ENCODE results near the gene RBM15.
A peak's percentile ranks its signal among the peaks of the same experiment; 100 is the strongest.

RBM15 gene

DNA sequence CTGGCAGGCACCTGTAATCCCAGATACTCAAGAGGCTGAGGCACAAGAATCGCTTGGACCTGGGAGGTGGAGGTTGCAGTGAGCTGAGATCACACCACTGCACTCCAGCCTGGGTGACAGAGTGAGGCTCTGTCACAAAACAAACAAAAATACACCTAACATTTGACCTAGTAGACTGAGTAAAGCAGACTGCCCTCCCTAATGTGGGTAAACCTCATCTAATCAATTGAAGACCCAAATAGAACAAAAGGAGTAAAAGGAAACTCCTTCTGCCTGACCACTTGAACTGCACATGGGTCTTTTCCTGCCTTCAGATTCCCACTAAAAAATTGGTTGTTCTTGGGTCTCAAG lies 19.0 kb upstream of the RBM15 start:
- no peak for DNase-seq

DNA sequence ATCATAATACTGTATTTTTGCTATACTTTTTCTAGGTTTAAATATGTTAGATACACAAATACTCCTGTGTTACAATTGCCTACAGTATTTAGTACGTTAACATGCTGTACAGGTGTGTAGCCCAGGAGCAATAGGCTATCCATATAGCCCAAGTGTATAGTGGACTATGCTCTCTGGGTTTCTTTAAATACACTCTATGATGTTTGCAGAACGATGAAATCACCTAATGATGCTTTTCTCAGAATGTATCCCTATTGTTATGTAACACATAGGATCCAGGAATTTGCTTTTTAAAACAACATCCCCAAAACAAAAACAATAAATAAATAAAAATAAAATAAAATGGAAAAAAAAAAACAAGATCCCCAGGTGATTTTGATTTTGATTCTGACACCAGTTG lies 18.1 kb upstream of the RBM15 start:
- no peak for DNase-seq

DNA sequence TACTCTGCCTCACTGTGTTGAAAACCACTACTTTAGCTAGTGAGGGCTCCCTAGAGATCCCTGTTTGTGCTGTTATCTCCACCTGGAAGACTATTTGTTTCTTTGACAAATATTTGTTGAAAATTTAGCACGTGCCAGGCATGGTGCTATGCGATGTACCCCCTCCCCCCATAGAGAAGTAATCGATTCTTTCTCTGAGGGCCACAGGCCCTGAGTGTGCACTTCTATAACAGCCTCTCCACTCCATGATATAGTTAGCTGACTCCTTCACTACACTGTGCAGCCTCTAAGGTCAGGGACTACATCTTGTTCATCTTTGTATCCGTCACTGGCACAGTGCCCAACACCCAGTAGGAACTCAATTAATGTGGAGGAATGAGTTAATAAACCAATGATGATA lies 17.3 kb upstream of the RBM15 start:
- no peak for DNase-seq

DNA sequence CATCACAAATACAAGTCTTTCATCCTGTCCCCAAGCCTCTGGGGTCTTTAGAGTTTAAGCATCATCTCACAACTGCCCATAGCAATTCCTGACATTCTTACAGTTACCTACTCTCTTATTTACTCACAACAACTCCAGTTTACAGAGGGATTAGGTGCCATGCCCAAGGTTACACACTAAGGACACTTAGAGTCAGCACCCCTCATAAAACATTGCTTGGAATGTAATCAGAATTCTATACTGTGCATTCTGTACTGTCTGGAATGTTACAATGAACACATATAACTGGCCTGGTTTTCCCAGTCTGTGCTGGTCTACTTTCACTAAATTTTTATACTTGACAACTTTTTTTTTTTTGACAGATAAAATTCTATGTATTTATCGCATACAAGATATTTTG lies 14.5 kb upstream of the RBM15 start:
- no peak for DNase-seq

DNA sequence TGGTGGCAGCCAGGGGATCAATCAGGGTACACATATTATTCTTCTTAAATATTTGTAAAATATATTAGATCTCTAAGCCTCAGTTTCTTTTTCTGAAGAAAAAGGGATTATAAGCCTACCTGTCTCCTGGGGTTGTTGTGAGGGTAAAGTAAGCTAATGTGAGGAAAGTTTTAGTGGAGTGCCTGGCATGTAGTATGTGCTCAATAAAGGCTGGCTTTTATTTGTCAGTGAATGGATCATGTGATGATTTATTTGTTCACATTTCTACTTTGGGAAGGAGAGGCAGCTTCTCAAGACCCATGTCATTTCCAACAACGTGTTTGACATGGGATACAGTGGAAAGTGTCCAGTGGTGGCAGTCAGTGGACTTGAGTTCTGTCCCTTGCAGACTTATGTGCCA lies 12.4 kb upstream of the RBM15 start:
- no peak for DNase-seq

DNA sequence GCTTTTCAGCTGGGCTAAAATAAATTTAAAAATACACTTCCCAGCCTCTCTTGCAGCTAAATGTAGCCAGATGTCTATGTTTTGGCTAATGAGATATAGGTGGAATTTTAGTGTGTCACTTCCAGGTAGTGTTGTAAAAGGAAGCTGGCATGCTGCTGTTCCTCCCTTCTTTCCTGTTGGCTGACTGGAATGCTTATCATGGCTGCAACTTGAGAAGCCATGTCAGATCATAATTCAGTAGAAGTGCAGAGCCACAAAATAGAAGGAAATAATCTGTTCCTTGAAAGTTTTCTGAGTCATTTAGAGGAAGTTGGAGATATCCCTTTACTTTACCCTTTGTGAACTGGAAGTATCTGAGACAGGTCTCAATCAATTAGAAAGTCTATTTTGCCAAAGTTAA lies 10.9 kb upstream of the RBM15 start:
- peak; percentile 35 for DNase-seq

DNA sequence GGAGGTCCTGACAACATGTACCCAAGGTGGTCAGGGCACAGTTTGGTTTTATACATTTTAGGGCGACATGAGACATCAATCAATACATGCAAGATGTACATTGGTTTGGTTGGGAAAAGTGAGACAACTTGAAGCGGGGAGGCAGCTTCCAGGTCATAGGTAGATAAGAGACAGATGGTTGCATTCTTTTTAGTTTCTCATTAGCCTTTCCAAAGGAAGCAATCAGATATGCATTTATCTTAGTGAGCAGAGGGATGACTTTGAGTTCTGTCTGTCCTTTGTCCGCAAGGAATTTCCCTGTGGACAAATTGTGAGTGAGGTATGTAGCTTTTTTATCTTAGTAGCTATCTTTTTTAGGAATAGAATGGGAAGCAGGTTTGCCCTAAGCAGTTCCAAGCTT lies 10.5 kb upstream of the RBM15 start:
- no peak for DNase-seq

DNA sequence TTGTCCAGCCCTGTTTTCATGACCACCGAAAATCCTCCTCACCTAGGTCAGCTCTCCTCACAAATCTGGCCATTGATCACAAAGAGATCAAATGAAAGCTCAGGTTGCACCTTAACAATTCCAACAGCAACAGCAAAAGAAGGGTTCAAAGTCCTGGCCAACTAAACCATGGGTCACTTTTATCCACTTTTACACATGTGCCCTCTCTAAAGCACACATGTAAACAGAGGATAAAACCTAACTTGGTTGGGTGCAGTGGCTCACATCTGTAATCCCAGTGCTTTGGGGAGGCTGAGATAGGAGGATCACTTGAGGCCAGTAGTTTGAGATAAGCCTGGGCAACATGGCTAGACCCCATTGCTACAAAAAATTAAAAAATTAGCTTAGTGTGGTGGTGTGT lies 3.9 kb upstream of the RBM15 start:
- DNase-seq: no peak

DNA sequence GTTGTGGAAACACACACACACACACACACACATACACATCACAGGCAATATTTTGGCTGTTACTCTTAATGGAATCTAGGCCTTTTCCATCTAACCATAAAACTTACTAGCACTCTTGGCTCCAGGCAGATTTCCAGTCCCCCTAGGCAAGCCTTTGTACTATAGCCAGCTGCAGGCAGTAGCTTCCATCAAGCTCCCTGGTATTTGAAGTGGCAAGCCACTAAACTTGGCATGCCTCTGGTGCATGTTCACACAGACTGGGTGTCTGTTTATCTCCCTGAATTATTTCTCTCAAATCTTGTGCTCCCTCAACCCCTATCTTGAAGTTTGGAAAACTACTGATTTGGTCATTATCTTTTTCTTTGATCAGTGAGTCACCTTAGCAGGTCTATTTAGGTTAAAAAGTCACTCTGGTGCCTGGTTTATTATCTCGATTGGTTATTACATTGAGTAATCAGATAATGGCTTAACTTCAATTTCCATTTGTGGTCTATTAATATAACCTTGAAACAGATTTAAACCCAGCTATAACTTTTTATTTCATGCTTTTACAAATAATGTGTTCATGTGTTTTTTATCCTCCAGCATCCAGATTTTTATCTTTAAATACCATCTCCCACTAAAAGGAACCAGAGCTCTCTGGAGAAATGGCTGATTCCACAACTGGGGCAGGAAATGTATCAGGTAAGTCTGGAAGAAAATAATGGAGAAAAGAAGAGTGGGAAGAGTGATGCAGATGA lies 2.7 kb upstream of the RBM15 start:
- DNase-seq: no peak

DNA sequence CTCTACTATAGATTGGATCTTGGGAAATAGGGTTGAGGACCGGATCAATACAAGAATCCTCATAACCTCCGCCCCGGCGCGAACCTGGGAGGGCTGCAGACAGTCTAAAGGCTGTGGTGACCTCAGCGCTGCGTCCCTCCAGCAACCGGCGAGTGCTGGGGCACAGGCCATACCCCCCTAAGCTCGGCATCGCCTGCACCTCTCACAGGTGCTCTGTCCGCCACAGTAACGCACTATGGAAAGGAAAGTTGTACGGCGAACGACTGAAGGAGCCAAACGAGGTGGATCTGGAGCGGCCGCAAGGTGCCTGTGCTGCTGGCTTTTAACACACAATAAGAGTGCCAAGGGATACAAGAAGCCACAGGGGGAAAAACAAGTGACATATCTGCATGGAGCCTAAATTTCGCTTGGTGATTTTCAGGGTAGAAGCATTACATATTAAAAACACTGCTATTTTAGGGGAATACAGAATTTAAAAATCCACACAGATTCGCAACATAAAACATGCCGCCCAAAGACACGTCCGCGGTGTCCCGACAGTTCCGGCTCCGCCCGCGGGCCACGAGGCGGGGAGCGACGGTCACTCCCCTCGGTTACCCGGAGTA lies 1.4 kb upstream of the RBM15 start:
- DNase-seq: peak; percentile 42

DNA sequence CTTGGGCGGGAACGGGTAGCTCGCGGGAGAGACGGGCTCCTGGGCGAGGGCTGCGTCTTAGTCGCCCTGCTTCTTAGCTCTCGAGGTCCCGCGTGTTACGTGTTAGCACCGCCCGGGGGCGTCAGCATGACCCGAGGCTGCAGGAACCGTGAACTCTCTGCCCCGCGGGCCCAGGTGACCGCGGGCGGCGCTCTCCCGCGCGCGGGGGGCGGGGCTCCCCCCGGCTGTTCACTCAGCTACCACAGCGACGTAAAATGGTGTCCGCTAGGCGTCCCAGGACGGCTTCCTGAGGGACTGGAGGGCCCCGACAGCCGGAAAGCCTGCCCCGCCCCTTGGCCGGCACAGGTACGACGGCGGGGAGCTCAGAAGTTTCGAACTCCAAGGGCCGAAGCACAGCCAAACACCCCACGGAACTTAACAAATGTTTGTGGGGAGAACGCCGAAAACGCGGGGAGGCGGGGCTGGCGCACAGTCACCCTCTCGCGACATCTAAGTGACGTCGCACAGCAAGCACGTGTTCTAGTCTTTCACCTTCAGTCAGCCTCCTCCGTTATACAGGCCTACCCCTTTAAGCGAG lies 780 bp upstream of the RBM15 start:
- peak; percentile 95 for DNase-seq

DNA sequence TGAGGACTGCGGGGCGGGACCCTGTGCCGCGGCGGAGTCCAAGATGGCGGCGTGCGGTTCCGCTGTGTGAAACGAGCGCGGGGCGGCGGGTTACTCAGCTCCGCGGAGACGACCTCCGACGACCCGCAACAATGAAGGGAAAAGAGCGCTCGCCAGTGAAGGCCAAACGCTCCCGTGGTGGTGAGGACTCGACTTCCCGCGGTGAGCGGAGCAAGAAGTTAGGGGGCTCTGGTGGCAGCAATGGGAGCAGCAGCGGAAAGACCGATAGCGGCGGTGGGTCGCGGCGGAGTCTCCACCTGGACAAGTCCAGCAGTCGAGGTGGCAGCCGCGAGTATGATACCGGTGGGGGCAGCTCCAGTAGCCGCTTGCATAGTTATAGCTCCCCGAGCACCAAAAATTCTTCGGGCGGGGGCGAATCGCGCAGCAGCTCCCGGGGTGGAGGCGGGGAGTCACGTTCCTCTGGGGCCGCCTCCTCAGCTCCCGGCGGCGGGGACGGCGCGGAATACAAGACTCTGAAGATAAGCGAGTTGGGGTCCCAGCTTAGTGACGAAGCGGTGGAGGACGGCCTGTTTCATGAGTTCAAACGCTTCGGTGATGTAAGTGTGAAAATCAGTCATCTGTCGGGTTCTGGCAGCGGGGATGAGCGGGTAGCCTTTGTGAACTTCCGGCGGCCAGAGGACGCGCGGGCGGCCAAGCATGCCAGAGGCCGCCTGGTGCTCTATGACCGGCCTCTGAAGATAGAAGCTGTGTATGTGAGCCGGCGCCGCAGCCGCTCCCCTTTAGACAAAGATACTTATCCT lies 430 bp downstream of the RBM15 start:
- DNase-seq: no peak

DNA sequence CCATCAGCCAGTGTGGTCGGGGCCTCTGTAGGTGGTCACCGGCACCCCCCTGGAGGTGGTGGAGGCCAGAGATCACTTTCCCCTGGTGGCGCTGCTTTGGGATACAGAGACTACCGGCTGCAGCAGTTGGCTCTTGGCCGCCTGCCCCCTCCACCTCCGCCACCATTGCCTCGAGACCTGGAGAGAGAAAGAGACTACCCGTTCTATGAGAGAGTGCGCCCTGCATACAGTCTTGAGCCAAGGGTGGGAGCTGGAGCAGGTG lies 961 bp downstream of the RBM15 start:
- no peak for DNase-seq

DNA sequence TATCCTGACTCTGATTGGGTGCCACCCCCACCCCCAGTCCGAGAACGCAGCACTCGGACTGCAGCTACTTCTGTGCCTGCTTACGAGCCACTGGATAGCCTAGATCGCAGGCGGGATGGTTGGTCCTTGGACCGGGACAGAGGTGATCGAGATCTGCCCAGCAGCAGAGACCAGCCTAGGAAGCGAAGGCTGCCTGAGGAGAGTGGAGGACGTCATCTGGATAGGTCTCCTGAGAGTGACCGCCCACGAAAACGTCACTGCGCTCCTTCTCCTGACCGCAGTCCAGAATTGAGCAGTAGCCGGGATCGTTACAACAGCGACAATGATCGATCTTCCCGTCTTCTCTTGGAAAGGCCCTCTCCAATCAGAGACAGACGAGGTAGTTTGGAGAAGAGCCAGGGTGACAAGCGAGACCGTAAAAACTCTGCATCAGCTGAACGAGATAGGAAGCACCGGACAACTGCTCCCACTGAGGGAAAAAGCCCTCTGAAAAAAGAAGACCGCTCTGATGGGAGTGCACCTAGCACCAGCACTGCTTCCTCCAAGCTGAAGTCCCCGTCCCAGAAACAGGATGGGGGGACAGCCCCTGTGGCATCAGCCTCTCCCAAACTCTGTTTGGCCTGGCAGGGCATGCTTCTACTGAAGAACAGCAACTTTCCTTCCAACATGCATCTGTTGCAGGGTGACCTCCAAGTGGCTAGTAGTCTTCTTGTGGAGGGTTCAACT lies 2.1 kb downstream of the RBM15 start:
- DNase-seq: no peak

DNA sequence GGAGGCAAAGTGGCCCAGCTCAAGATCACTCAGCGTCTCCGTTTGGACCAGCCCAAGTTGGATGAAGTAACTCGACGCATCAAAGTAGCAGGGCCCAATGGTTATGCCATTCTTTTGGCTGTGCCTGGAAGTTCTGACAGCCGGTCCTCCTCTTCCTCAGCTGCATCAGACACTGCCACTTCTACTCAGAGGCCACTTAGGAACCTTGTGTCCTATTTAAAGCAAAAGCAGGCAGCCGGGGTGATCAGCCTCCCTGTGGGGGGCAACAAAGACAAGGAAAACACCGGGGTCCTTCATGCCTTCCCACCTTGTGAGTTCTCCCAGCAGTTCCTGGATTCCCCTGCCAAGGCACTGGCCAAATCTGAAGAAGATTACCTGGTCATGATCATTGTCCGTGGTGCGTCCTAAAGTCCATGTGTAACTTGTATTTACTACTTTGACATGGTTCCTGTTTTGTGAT lies 2.7 kb downstream of the RBM15 start:
- no peak for DNase-seq

DNA sequence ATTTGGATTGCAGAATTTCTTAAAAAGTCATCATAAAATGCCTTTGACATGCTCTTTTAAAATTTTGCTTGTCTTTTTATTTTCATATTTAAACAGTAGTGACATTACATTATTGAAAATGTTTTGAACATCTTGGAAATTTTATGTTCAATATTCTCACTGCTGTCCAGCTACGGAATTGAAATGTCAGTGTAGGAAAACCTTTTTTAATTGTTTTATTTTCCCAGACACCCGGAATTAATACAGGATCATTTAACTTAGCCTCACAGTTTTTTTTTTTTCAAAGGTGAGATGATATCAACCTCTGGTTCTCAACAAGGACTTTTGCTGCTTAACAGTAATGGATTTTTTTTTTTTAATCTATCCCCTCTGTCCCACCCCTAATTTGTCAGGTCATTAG lies 4.1 kb downstream of the RBM15 start:
- DNase-seq: no peak

DNA sequence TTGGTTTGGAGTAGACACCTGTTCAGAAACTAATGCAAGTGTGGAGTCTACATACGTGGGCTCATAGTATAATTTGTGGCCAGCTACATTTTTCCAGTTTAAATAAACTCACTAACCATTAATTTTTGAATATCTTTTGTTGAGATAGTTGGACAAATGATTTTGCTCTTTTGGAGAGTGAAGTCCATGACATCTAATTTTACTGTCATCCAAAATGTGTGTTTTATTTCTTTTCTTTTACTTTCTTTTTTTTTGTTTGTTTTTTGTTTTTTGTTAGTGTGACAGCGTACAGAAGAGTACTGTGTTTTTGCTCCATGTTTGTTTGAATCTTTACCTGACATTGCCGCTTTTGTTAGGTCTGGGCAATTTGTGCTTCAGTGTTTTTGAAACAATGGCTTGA lies 5.0 kb downstream of the RBM15 start:
- no peak for DNase-seq

DNA sequence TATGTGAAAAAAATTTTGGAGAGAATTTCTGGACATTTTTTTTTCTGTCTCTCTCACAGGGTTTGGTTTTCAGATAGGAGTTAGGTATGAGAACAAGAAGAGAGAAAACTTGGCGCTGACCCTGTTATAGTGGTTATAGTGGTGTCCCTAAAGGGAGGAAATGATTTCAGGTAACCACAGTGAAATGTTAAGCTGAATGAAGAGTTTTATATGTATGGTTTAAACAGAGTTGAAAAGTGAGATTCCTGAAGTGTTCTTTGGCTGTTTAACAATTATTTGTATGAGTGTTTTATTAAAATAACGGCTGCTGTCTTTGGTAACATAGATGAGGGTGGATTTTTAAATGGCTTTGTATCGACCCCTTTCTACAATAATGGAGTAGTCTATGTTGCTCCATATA lies 6.3 kb downstream of the RBM15 start:
- DNase-seq: no peak

DNA sequence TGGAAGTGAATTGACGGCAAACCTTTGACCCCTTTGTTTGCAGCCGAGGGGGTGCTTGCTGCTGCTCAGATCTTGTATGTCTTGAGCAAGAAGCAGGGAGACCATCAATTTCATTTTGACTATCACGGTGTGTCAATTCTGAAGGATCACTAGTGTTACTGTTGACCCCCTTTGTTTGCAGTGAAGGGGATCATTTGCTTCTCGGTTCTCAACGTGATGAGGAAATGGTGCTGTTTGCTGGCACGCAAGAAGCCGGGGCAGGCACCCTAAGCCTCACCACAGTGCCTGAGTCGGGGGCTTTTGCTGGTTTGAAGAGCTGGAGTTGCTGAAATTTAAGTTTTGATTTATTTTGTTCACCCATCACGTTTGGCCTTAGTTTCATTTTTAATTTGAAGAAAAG lies 7.5 kb downstream of the RBM15 start:
- no peak for DNase-seq

DNA sequence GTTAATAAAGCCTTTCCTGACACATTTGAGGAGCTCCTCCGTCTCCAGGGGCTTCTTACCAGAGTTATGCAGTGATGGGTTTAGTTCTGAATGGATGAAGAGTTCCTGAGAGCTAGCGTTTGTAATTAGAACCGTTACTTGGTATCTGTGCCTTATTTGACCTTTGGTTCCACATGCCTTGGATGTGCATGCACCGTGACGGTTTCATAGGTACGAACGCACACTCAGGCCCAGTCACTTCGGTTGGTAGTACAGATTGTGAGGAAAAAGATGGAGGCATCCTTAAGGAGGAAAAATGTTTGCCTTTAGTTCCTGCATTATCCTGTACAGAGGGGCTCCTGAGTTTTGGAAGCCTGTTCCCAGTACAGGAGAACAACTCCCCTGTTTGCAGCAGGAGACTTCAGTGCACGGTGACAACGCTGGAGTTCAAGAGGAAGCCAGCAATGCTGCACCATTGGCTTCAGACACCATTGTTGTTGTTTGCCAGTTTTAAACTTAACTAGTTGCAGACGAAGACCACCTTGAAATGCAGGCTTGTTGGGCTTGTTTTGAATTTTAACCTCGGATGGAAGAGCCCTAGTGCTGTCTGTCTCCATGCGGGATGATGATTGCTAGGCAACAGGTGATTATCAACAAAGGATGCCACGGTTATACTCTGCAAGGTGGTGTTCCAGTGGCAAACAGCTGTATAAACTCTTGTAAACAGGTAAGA lies 8.2 kb downstream of the RBM15 start:
- DNase-seq: no peak

DNA sequence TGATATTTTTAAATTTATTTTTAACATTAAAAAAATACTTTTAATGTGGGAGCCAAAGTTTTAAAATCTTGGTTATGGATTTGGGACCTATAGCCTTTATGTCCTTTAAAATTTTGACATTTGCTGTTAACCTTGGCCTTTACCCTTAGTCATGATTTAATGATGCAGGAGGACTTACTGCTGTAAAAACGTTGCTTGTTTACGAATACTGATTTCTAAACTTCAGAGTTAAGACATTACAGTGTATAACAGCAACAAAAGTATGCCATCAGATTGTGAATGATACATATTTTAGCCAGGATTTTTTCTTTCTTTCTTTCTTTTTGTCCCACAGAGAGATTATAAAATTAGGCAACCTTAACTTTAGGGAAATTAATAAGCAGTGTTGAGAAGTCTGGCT lies 8.9 kb downstream of the RBM15 start:
- DNase-seq: no peak

DNA sequence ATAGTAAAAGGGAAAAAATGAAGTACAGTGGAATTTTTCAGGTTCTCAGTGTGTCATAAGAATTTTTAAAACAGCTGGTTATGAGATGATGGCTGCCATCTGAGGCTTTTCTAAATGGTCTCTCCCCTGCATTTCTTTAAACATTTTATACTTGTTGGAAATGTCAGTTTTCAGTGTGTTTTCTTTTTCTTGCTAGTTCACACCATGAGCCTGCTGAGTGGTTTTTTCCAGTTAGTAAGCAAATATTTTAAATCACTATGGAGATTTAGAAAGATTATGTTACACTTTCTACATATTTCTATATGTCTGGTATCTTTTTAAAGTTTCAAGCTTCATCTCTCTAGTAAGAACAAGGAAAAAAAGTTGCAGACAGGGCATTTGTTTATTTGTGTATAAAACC lies 9.6 kb downstream of the RBM15 start:
- DNase-seq: no peak

DNA sequence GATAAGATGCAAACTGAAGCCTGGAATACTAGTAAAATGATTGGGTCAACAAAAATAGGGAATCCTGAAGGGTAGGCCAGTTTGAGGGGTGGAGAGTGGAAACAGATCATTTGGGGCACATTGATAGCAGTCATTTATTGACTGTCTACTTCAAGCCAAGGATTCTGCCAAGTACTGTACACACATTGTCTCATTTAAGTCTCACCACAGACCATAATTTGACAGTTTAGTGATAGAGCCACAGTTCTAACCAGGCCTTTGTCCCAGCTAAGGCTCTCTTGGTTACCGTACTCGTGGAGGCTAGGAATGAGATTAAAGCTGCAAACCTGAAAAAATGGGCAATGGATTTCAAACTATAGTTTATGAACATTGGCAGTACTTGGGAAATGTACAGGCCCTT lies 11.2 kb downstream of the RBM15 start:
- DNase-seq: no peak

Measured in MV-4-11 (cell line).